HEK293T (cell line): ENCODE data around the gene MAFG.

Source experiments
- ARNT ChIP-seq: fragments of 450-650 bp; IDR thresholded peaks from 2 replicates; pipeline ENCODE4 v1.6.1; 2017; ENCODE audit warnings: mild to moderate bottlenecking
- BHLHE40 ChIP-seq: fragments of 450-650 bp; IDR thresholded peaks from 2 replicates; pipeline ENCODE4 v1.6.1; 2016; ENCODE audit warnings: mild to moderate bottlenecking, moderate library complexity, borderline replicate concordance
- CTBP1 ChIP-seq: fragments of 450-650 bp; IDR thresholded peaks from 2 replicates; pipeline ENCODE4 v1.6.1; 2016; ENCODE audit warnings: borderline replicate concordance
- FOXA1 ChIP-seq: fragments of 450-650 bp; IDR thresholded peaks from 2 replicates; pipeline ENCODE4 v1.6.1; 2016; ENCODE audit warnings: mild to moderate bottlenecking
- FOXK2 ChIP-seq: fragments of 450-650 bp; IDR thresholded peaks from 2 replicates; pipeline ENCODE4 v1.6.1; 2016; ENCODE audit warnings: mild to moderate bottlenecking
- FOXM1 ChIP-seq: fragments of 450-650 bp; IDR thresholded peaks from 2 replicates; pipeline ENCODE4 v1.6.1; 2017; ENCODE audit warnings: mild to moderate bottlenecking, borderline replicate concordance
- HDGF ChIP-seq: fragments of 450-650 bp; IDR thresholded peaks from 2 replicates; pipeline ENCODE4 v1.6.1; 2017; ENCODE audit warnings: antibody characterized with exemption, borderline replicate concordance
- L3MBTL2 ChIP-seq: fragments of 450-650 bp; conservative IDR thresholded peaks from 2 replicates; pipeline ENCODE4 v1.6.1; 2016; ENCODE audit warnings: mild to moderate bottlenecking
- LEF1 ChIP-seq: fragments of 450-650 bp; IDR thresholded peaks from 2 replicates; pipeline ENCODE4 v1.6.1; 2017; ENCODE audit warnings: mild to moderate bottlenecking, borderline replicate concordance
- NFRKB ChIP-seq: fragments of 450-650 bp; IDR thresholded peaks from 2 replicates; pipeline ENCODE4 v1.6.1; 2016; ENCODE audit warnings: mild to moderate bottlenecking, moderate library complexity
- SP1 ChIP-seq: fragments of 450-650 bp; IDR thresholded peaks from 2 replicates; pipeline ENCODE4 v1.6.1; 2017
- SUZ12 ChIP-seq: fragments of 450-650 bp; IDR thresholded peaks from 2 replicates; pipeline ENCODE4 v1.6.1; 2016; ENCODE audit warnings: mild to moderate bottlenecking
- TARDBP ChIP-seq: fragments of 450-650 bp; IDR thresholded peaks from 2 replicates; pipeline ENCODE4 v1.6.1; 2016

DNA sequence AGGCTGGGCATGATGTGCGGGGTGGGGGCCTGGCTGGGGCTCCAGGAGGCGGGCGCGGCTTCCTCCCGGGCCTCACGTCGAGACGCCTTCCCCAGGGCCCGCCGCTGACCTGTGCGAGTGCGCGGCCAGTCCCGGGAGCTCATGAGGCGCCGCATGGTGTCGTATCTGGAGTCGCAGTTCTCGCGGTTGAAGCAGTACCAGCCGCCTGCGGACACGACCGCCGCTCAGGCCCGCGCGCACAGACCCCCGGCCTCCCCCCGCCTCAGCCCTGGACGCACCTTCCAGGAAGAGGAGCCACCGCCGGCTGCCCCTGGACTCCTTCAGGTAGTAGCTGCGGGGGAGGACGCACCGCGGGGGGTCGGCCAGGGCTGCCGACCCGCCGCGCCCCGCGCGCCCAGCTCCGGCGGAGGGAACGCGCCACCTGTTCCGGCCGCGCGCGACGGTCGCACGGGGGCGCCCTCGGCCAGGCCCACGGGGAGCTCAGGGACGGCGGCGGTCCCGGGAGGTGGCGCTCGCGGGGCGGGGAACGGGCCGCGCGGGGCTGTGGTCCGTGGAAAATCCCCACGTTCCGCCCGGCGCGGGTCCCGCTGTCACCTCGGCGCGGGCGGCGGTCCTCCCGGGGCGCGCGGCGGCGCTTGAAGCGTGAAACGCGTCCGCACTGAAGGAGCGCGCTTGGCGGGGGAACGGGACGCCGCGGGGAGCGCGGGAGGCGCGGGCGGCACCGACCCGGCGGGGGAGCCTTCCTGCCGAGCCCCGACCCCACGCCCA lies 32.0 kb upstream of the MAFG start:
- TF ChIP-seq SUZ12 (no peak), FOXM1 (peak; percentile 48; the same call in 1 of the 2 replicates), FOXK2 (no peak), TARDBP (no peak), CTBP1 (no peak), BHLHE40 (no peak), L3MBTL2 (no peak), SP1 (no peak), HDGF (no peak), ARNT (peak; percentile 64; the same call in 1 of the 2 replicates), FOXA1 (no peak), NFRKB (no peak), LEF1 (peak; percentile 61; the same call in 1 of the 2 replicates)
